Vein endothelial cell (primary cell): ENCODE results near the gene FZD2. TPM values are rescaled to one million over a fixed set of nuclear protein-coding genes. Genes with fewer than 3 reads are reported as not detected.

Experiments
- total RNA-seq: library from RNA; depleted of rRNA; stranded (reverse); fragments of >200 nt; gene quantifications from 2 replicates; pipeline ENCODE4 v1.2.3, GENCODE V29; 2012

Gene FZD2
- total RNA-seq, result 0.38 and 0.65 TPM in 2 replicates

GRCh38 chr17:44556832-44557606 is at the start of gene FZD2:
TSS of gene FZD2 (plus strand) at chr17:44557484. CDS start at chr17:44557689, 205 bp downstream.

Other genes starting within 250 kb of the FZD2 start
- gene RUNDC3A, start 248.9 kb upstream of the FZD2 start, total RNA-seq, result 0.33 TPM in 1 of 2 replicates, not detected in the other
- 93.7 and 115 TPM in 2 replicates for gene SLC25A39, start 232.7 kb upstream of the FZD2 start, total RNA-seq
- gene GRN, start 212.2 kb upstream of the FZD2 start, total RNA-seq, result 303 and 500 TPM in 2 replicates
- gene FAM171A2, start 193.6 kb upstream of the FZD2 start, total RNA-seq, result 8.4 and 14.4 TPM in 2 replicates
- 0.19 and 0.33 TPM in 2 replicates for gene ITGA2B, start 167.8 kb upstream of the FZD2 start, total RNA-seq
- 20.9 and 28.8 TPM in 2 replicates for gene GPATCH8, start 54.1 kb upstream of the FZD2 start, total RNA-seq
- 0.10 TPM in 1 of 2 replicates, not detected in the other for gene MEIOC, start 99.0 kb downstream of the FZD2 start, total RNA-seq
- gene CCDC43, start 132.3 kb downstream of the FZD2 start, total RNA-seq, result 31.0 and 38.7 TPM in 2 replicates
- gene DBF4B, start 151.2 kb downstream of the FZD2 start, total RNA-seq, result 4.6 and 5.6 TPM in 2 replicates
- gene ADAM11, start 201.5 kb downstream of the FZD2 start, total RNA-seq, result under 0.01 and 0.10 TPM in 2 replicates